ENCODE measurements around the gene USP54. TPM values are rescaled to one million over a fixed set of nuclear protein-coding genes. Genes with fewer than 3 reads are reported as not detected.

Gene USP54
- total and polyA plus RNA-seq, 8 donors, result 12.1 to 49.9 (median 25.5) TPM

- no peak for ATAC-seq
- no peak for FAIRE-seq
- Histone ChIP-seq H3K27ac (no peak overlapping the region), H3K4me1 (peaks cover 0 to 5% (median 0%) of the 10 kb centered on the region in 3 donors), H3K27me3 (no peaks in the 10 kb centered on the region), H3K4me3 (no peak overlapping the region), H3K9me3 (no peaks in the 10 kb centered on the region), H3K36me3 (no peaks in the 10 kb centered on the region)
- intact Hi-C loops (cut with DNase I), result no loop called here
- no peak for TF ChIP-seq CTCF (IDR thresholded peaks at IDR 0.05)
- no peak for DNase-seq
- 86 to 90% methylated on average over 5 of the region's 5 CpGs for WGBS, 2 donors
Measured at GRCh38 chr10:73629165-73629564, 38.0 kb upstream of the USP54 start.

GRCh38 chr10:73628405-73628804 is 37.3 kb upstream of the USP54 start:
- no peak for TF ChIP-seq CTCF (IDR thresholded peaks at IDR 0.05)
- Histone ChIP-seq H3K36me3 (no peaks in the 10 kb centered on the region), H3K4me1 (peaks cover 0 to 5% (median 0%) of the 10 kb centered on the region in 3 donors), H3K9me3 (no peaks in the 10 kb centered on the region), H3K4me3 (no peak overlapping the region), H3K27me3 (no peaks in the 10 kb centered on the region), H3K27ac (peak overlapping the region in 1 of 4 donors; percentile 37)
- WGBS, 2 donors, result 16 to 33% methylated on average over 7 of the region's 7 CpGs
- intact Hi-C loops (cut with DNase I), result no loop called here
- peak in 3 of 6 donors; percentile 43 to 62 (median 48) for DNase-seq
- ATAC-seq, result peak in 1 of 4 donors; percentile 22
- no peak for FAIRE-seq

GRCh38 chr10:73627300-73627699 is 36.2 kb upstream of the USP54 start:
- TF ChIP-seq CTCF (IDR thresholded peaks at IDR 0.05), result no peak
- WGBS, 2 donors, result 96 to 98% methylated on average over 6 of the region's 6 CpGs
- no peak for ATAC-seq
- no peaks in the 10 kb centered on the region for H3K36me3 ChIP-seq
- H3K4me1 ChIP-seq, result peaks cover 0 to 5% (median 0%) of the 10 kb centered on the region in 3 donors
- no peak for FAIRE-seq
- no peak overlapping the region for H3K4me3 ChIP-seq
- no peaks in the 10 kb centered on the region for H3K9me3 ChIP-seq
- H3K27me3 ChIP-seq, result no peaks in the 10 kb centered on the region
- no peak for DNase-seq
- no peak overlapping the region for H3K27ac ChIP-seq
- intact Hi-C loops (cut with DNase I), result no loop called here

GRCh38 chr10:73625884-73626752 is 35.0 kb upstream of the USP54 start:
- peak overlapping the region; percentile 37 to 78 (median 65) for H3K4me3 ChIP-seq
- no peaks in the 10 kb centered on the region for H3K36me3 ChIP-seq
- 1 to 2% methylated on average over 42 of the region's 42 CpGs for WGBS, 2 donors
- H3K9me3 ChIP-seq, result no peaks in the 10 kb centered on the region
- H3K4me1 ChIP-seq, result peaks cover 0 to 5% (median 0%) of the 10 kb centered on the region in 3 donors
- peak; percentile 92 to 97 (median 94) for DNase-seq
- no peak for TF ChIP-seq CTCF (IDR thresholded peaks at IDR 0.05)
- peak; percentile 96 to 99 (median 98) for ATAC-seq
- peak overlapping the region; percentile 70 to 78 (median 75) for H3K27ac ChIP-seq
- FAIRE-seq, result no peak
- intact Hi-C loops (cut with DNase I), result no loop called here
- H3K27me3 ChIP-seq, result no peaks in the 10 kb centered on the region

All from pancreas (tissue), 10 donors.